Stimulated activated CD4-positive, alpha-beta T cell treated with anti-CD3 and anti-CD28 coated beads, Interleukin-1b, Interleukin-23, amount 100 ng/mL, for 1 hour (primary cell): ENCODE measurements around the gene TBX19.

Experiments
- DNase-seq, 2 donors: peaks; one replicate each; pipeline ENCODE4 v3.0.0-alpha.2; 2020; ENCODE audit warnings: low read depth in 2 of 2

The TBX19 gene

GRCh38 chr1:168360151-168361021 is 79.7 kb downstream of the TBX19 start:
- DNase-seq: no peak

GRCh38 chr1:168361252-168361651 is 80.6 kb downstream of the TBX19 start:
- no peak for DNase-seq

GRCh38 chr1:168362991-168363390 is 82.3 kb downstream of the TBX19 start:
- no peak for DNase-seq
